NCI-H460 (cell line): ENCODE data around the gene DNAJC28. TPM values are rescaled to one million over a fixed set of nuclear protein-coding genes. Genes with fewer than 3 reads are reported as not detected.
"Not testable (repeated sequence)": the region's sequence is repeated elsewhere in the genome, so short reads cannot be mapped to it uniquely, and the experiment has no call there.

Experiments used
- DNase-seq: peaks from one replicate; pipeline ENCODE4 v3.0.0-alpha.2; 2016; ENCODE audit warnings: low read depth; ENCODE audit errors: extremely low read depth
- polyA plus RNA-seq: library from polyadenylated mRNA; depleted of rRNA; stranded (reverse); fragments of >200 nt; gene quantifications from 2 replicates; pipeline ENCODE4 v1.2.3, GENCODE V29; 2014; cell fraction: nucleus; rRNA removed
- total RNA-seq: library from RNA; depleted of rRNA; stranded (reverse); fragments of >200 nt; shearing (Covaris generic); gene quantifications from 2 replicates; pipeline ENCODE4 v1.2.3, GENCODE V29; 2014; rRNA removed

The DNAJC28 gene
- total RNA-seq, result 0.61 and 0.74 TPM in 2 replicates
- polyA plus RNA-seq, result 0.26 TPM in 1 of 2 replicates, not detected in the other

GRCh38 chr21:33491373-33492102, at the start of gene DNAJC28:
DNAJC28 (minus strand) TSS chr21:33491716; CDS start chr21:33489393, 2,323 bp downstream.
- peak; percentile 73 for DNase-seq

- peak; percentile 6 for DNase-seq
Observed at GRCh38 chr21:33541105-33541711, 49.7 kb upstream of the DNAJC28 start.

- DNase-seq, result no peak
Observed at GRCh38 chr21:33540711-33541104, 49.2 kb upstream of the DNAJC28 start.

- DNase-seq, result no peak
Observed at GRCh38 chr21:33539616-33540015, 48.1 kb upstream of the DNAJC28 start.

GRCh38 chr21:33537212-33537611, 45.7 kb upstream of the DNAJC28 start:
- DNase-seq, result no peak

GRCh38 chr21:33531007-33531406, 39.5 kb upstream of the DNAJC28 start:
- no peak for DNase-seq

GRCh38 chr21:33522953-33523349, 31.4 kb upstream of the DNAJC28 start:
- DNase-seq, result no peak

- no peak for DNase-seq
Observed at GRCh38 chr21:33522297-33522952, 30.9 kb upstream of the DNAJC28 start.

- DNase-seq, result no peak
Observed at GRCh38 chr21:33518899-33519298, 27.4 kb upstream of the DNAJC28 start.

- no peak for DNase-seq
Observed at GRCh38 chr21:33514229-33514628, 22.7 kb upstream of the DNAJC28 start.

- no peak for DNase-seq
Observed at GRCh38 chr21:33512481-33512880, 21.0 kb upstream of the DNAJC28 start.

- DNase-seq, result no peak
Observed at GRCh38 chr21:33511639-33512038, 20.1 kb upstream of the DNAJC28 start.

GRCh38 chr21:33510826-33511225, 19.3 kb upstream of the DNAJC28 start:
- no peak for DNase-seq

GRCh38 chr21:33507003-33507402, 15.5 kb upstream of the DNAJC28 start:
- not testable (repeated sequence) for DNase-seq

GRCh38 chr21:33505833-33506232, 14.3 kb upstream of the DNAJC28 start:
- DNase-seq, result no peak

- DNase-seq, result no peak
Observed at GRCh38 chr21:33496345-33496744, 4.8 kb upstream of the DNAJC28 start.

GRCh38 chr21:33495743-33496142, 4.2 kb upstream of the DNAJC28 start:
- no peak for DNase-seq

GRCh38 chr21:33493756-33494155, 2.2 kb upstream of the DNAJC28 start:
- DNase-seq, result no peak

- no peak for DNase-seq
Observed at GRCh38 chr21:33492571-33492970, 1.1 kb upstream of the DNAJC28 start.

GRCh38 chr21:33490991-33491372, 534 bp downstream of the DNAJC28 start:
- DNase-seq, result no peak

GRCh38 chr21:33488936-33489335, 2.6 kb downstream of the DNAJC28 start:
- no peak for DNase-seq

- DNase-seq, result no peak
Observed at GRCh38 chr21:33487996-33488395, 3.5 kb downstream of the DNAJC28 start.
